ENCODE data around the gene MKI67.

Gene MKI67

DNA sequence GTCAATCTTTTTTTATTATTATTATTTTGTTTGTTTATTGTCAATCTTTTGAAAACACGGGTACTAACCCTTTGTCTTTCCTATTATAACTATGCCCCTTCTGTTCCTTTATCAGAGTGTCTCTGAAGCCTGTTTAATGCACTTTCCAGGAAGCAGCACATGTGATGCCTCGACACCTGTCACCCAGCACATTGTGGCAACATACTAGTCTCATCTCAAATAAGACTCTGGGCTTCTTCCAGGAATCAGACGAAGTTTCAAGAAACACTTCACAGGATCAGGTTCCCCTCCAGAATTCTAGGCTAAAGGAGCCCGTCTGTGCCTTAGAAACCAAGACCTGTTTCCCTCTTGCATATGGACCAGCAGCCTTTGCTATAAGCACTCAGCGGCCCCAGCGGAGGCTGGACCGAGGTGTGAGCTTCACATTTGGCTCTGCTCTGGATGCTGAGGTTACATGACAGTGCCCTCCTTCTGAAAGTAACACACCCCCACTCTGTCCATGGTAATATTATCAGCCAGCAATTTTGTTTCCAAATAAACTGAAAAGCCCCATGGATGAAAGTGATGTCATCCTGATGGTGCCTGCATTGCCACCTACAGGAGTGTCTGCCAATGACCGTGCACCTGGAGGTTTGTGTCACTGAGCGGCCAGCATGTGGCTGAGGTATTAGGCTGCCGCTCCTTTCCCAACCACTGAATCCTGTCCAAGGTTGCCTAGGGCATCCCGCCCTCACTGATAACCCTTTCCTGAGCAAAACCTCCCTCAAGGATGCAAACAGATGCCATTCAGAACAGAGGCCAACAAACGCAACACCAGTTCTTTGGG lies 38.1 kb downstream of the MKI67 start:
- Histone ChIP-seq H3K9ac (ENCODE audit: low read depth, low read length) (no peak overlapping the region), H3K27me3 (ENCODE audit: insufficient read depth, low read length) (no peaks in the 10 kb centered on the region), H3K9me3 (ENCODE audit: insufficient read depth, low read depth, low read length) (no peaks in the 10 kb centered on the region), H3K27ac (ENCODE audit: low read length) (no peak overlapping the region), H3K4me3 (ENCODE audit: low read length) (no peak overlapping the region), H3K4me1 (ENCODE audit: insufficient read depth, low read length) (peaks cover 27% of the 10 kb centered on the region; the same call in 1 of the 2 replicates), H3K36me3 (ENCODE audit: insufficient read depth, low read depth, low read length) (no peaks in the 10 kb centered on the region)

DNA sequence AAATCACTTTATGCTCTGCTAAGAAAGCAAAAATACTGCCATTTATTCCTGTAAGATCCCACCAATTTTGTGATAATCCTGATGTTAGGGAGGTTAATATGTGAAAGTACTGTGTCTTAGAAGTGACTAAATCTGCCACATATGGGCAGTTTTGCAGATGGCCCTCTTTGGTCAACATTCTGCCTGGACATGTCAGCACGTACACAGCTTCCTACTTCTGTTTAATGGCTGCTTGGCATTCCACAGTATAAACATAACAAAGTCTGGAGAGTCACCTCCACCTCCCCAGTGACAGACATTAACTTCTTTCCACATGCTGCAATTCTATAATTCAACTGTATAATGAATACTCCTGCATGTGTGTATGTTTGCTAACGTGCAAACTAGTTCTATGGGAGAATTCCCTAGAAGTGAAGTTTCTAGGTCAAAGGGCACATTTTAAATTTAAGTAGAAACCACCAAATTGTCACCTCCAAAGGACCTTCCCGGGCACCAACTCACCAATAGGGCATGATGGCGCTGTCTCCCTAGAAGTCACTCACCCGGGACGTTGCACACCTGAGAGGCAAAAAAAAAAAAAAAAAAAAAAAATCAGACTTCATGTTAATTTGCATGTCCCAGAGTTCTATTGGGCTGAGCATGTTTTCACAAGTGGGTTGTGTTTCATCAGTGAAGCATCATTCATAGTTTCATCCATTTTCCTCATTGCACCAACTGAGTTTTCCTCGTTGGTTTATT lies 38.9 kb downstream of the MKI67 start:
- Histone ChIP-seq H3K9me3 (ENCODE audit: insufficient read depth, low read depth, low read length) (no peaks in the 10 kb centered on the region), H3K4me3 (ENCODE audit: low read length) (no peak overlapping the region), H3K36me3 (ENCODE audit: insufficient read depth, low read depth, low read length) (no peaks in the 10 kb centered on the region), H3K27me3 (ENCODE audit: insufficient read depth, low read length) (no peaks in the 10 kb centered on the region), H3K4me1 (ENCODE audit: insufficient read depth, low read length) (peaks cover 27% of the 10 kb centered on the region; the same call in 1 of the 2 replicates), H3K9ac (ENCODE audit: low read depth, low read length) (no peak overlapping the region), H3K27ac (ENCODE audit: low read length) (no peak overlapping the region)

DNA sequence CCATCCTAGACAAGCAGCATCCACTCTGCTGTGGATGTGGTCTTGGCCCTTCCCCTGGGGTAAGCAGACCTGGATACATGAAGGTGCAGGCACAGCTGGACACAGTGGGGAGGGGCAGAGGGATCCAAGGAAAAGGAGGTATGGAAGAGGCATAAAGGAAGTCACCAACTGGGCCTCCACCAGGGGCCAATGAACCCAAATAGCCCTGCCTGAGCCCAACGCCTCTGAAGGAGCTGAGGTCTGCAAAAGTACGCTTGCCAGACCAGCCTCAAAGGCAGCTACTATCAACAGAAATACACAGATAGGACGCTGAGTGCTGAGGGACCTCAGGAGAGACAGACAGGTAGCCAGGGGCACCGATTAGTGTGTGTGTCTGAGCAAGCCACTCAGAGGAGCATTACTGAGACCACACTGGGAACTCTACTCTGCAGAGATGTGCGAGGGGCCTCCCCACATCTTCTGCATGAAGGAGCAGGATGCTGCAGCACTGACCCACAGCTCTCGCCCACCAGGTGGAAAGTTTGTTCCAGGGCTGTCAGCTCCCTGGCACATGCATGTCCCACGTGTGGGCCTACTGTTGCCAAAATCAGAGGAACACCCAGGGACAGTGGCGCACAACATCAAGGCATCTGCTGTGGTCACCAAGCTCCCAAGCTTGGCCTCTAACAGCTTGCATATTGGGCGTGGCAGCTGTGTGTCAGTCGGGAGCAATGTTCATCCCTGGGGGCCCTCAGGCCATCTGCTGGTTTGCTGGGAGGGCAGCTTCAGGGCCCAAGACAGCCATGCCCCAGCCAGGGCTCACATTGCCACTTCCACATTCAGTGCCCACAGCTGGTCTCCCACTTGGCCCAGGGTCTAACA lies 40.0 kb downstream of the MKI67 start:
- no peaks in the 10 kb centered on the region for H3K9me3 ChIP-seq (ENCODE audit: insufficient read depth, low read depth, low read length)
- H3K36me3 ChIP-seq (ENCODE audit: insufficient read depth, low read depth, low read length): no peaks in the 10 kb centered on the region

DNA sequence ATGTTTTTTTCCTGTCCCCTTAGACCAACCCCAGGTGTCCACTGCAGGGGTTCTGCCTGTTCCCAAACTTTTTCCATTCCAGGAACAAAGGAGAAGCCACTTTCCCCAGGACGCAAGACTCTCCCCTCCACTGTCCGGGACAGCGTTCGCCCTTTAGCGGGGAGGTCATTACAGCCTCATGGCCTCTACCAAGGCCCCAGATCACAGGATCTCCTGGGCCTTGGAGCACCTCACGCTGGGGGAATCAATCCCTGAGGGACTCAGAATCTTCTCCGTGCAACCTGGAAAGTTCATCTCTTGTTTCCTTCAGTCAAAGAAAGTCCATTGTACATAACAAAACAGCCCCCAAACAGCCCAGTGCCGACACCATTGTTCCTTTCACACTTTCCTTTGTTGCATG lies 41.2 kb downstream of the MKI67 start:
- Histone ChIP-seq H3K9me3 (ENCODE audit: insufficient read depth, low read depth, low read length) (no peaks in the 10 kb centered on the region), H3K36me3 (ENCODE audit: insufficient read depth, low read depth, low read length) (no peaks in the 10 kb centered on the region), H3K27ac (ENCODE audit: low read length) (no peak overlapping the region), H3K9ac (ENCODE audit: low read depth, low read length) (no peak overlapping the region), H3K27me3 (ENCODE audit: insufficient read depth, low read length) (no peaks in the 10 kb centered on the region), H3K4me3 (ENCODE audit: low read length) (no peak overlapping the region), H3K4me1 (ENCODE audit: insufficient read depth, low read length) (peaks cover 27% of the 10 kb centered on the region; the same call in 1 of the 2 replicates)

More for the DNA sequence above, 40.0 kb downstream of the MKI67 start:
- Histone ChIP-seq H3K9ac (ENCODE audit: low read depth, low read length) (no peak overlapping the region), H3K27me3 (ENCODE audit: insufficient read depth, low read length) (no peaks in the 10 kb centered on the region), H3K4me1 (ENCODE audit: insufficient read depth, low read length) (peaks cover 27% of the 10 kb centered on the region; the same call in 1 of the 2 replicates), H3K4me3 (ENCODE audit: low read length) (no peak overlapping the region), H3K27ac (ENCODE audit: low read length) (no peak overlapping the region)

DNA sequence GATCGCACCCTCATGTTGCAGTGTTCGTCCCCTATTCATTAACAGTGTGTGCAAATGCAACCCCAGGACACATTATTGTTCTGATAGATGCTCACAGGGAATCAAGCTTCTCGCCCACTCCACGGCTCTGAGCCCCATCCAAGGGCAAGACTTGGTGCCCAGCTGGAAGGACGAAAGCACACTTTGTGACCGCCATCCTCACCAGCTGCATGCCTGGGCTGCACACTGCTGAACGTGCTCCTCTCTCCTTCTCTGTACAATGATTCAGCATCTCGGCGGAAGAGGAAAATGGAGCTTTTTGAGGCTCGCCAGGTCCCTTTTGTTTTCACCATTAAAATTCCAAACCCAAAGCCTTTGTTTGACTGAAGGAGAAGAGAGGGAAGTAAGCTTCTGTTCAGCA lies 41.9 kb downstream of the MKI67 start:
- H3K4me1 ChIP-seq (ENCODE audit: insufficient read depth, low read length): peaks cover 27% of the 10 kb centered on the region; the same call in 1 of the 2 replicates
- no peaks in the 10 kb centered on the region for H3K36me3 ChIP-seq (ENCODE audit: insufficient read depth, low read depth, low read length)
- H3K27ac ChIP-seq (ENCODE audit: low read length): no peak overlapping the region
- no peak overlapping the region for H3K4me3 ChIP-seq (ENCODE audit: low read length)
- no peaks in the 10 kb centered on the region for H3K9me3 ChIP-seq (ENCODE audit: insufficient read depth, low read depth, low read length)
- no peaks in the 10 kb centered on the region for H3K27me3 ChIP-seq (ENCODE audit: insufficient read depth, low read length)
- H3K9ac ChIP-seq (ENCODE audit: low read depth, low read length): no peak overlapping the region

DNA sequence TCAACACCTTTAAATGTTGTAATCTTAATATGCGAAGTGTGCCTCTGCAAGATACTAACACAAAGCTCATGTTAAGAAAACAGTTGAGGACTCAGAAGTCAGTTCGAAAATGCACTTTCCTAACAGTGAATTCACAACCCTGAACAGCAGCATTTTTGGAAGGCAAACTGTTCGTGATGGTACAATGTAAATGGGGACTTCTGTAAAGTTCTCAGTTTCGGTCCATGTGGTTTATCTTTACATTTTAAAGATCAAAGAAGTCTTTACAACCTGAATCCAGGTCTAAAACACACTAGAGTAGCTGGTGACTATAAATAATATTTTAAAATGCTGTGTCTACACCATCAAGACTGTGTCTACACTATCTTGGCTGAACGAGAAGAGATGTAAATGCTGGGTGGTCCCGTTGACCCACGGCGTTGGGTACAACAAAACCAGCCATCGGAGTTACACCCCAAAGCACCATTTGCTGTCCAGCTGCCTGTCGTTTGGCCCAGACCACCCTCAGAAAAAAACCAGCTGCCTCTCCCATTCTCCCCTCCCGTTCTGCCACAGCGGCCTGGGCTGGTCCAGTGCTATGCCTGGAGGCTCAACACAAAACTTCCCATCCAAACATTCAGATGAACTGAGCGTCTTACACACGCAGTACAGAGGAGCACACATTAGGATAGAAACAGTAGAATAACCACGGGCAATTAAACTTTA lies 42.9 kb downstream of the MKI67 start:
- Histone ChIP-seq H3K27me3 (ENCODE audit: insufficient read depth, low read length) (no peaks in the 10 kb centered on the region), H3K36me3 (ENCODE audit: insufficient read depth, low read depth, low read length) (no peaks in the 10 kb centered on the region), H3K4me3 (ENCODE audit: low read length) (no peak overlapping the region), H3K4me1 (ENCODE audit: insufficient read depth, low read length) (peaks cover 27% of the 10 kb centered on the region; the same call in 1 of the 2 replicates), H3K9ac (ENCODE audit: low read depth, low read length) (no peak overlapping the region), H3K27ac (ENCODE audit: low read length) (no peak overlapping the region), H3K9me3 (ENCODE audit: insufficient read depth, low read depth, low read length) (no peaks in the 10 kb centered on the region)

DNA sequence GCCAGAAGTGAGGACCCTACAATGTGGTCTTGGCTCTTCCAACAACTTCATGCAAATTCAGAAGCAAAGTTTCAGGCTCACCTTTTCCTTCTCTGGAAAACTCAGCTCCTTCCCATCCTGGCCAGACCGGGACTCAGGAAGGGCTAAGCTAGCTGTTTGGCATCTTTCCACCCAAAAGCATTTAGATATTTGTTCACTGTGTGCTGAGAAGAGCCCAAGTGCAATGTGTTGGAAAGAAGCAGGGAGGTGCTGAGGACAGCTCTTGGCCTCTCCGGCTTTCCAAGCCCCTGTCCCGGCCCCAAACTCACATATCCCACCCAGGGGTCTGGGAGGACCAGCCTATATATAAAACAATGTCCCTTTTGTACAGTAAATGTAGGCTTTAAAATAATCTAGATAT lies 44.5 kb downstream of the MKI67 start:
- Histone ChIP-seq H3K4me3 (ENCODE audit: low read length) (no peak overlapping the region), H3K9ac (ENCODE audit: low read depth, low read length) (no peak overlapping the region), H3K27me3 (ENCODE audit: insufficient read depth, low read length) (no peaks in the 10 kb centered on the region), H3K27ac (ENCODE audit: low read length) (no peak overlapping the region), H3K36me3 (ENCODE audit: insufficient read depth, low read depth, low read length) (no peaks in the 10 kb centered on the region), H3K9me3 (ENCODE audit: insufficient read depth, low read depth, low read length) (no peaks in the 10 kb centered on the region), H3K4me1 (ENCODE audit: insufficient read depth, low read length) (peaks cover 20% of the 10 kb centered on the region; the same call in 1 of the 2 replicates)

DNA sequence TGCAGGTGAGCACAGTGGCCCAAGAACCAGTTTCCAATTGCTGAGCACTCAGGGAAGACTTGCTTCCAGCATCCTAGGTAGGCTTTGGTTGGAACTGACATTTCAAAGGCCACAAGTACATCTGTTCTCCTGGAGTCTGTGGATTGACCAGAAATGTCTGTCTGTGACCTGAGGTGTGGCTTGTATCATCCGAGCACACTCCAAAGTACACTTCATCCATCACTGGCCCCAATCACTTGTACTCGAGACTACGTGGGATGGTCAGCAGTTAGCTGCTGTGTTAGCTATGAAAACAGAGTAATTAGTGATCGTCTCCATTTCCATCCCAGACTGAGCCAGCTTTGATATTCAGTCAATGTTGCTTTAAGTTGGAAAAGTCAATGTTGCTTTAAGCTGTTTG lies 45.0 kb downstream of the MKI67 start:
- Histone ChIP-seq H3K9me3 (ENCODE audit: insufficient read depth, low read depth, low read length) (no peaks in the 10 kb centered on the region), H3K36me3 (ENCODE audit: insufficient read depth, low read depth, low read length) (no peaks in the 10 kb centered on the region), H3K27me3 (ENCODE audit: insufficient read depth, low read length) (no peaks in the 10 kb centered on the region), H3K9ac (ENCODE audit: low read depth, low read length) (no peak overlapping the region), H3K4me1 (ENCODE audit: insufficient read depth, low read length) (peaks cover 15% of the 10 kb centered on the region; the same call in 1 of the 2 replicates), H3K27ac (ENCODE audit: low read length) (no peak overlapping the region), H3K4me3 (ENCODE audit: low read length) (no peak overlapping the region)

DNA sequence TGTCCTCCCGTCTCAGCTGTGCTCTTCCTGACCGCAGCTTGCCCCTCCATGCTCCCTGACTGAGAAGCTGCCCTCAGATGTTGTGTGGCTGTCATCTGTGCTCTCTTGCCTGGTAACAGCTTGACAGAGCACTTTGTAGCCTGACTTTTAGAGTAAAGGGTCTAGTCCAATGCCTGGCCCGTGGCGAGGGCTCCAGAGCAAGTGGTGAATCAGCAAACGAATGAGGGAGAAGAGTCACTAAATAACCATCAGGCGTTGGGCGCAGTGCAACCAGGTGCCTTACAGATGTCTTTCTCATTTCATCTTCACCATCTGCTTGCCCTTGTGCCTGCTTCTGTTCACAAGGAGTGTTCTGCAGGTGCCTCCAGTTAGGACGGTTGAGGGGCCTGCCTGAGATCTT lies 45.6 kb downstream of the MKI67 start:
- Histone ChIP-seq H3K36me3 (ENCODE audit: insufficient read depth, low read depth, low read length) (no peaks in the 10 kb centered on the region), H3K9me3 (ENCODE audit: insufficient read depth, low read depth, low read length) (no peaks in the 10 kb centered on the region), H3K27me3 (ENCODE audit: insufficient read depth, low read length) (no peaks in the 10 kb centered on the region)

DNA sequence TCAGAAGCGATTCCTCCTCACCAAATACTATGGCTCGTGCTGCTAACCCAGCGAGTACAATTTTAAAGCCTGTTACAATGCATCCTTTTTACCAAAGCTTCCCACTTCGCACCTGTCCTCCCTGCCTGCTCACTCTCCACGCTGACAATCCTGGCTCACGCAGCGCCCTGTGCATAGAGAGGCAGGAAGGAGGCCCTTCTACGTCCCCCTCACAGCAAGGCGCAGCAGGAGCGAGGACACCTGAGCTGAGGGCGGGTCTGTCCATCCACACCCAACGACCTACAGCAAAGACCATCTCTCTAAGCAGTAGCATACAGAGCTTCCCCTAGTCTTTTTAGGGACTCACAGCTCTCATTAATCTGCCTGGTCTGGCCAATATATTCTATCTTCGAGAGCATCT lies 46.0 kb downstream of the MKI67 start:
- H3K27ac ChIP-seq (ENCODE audit: low read length): no peak overlapping the region
- H3K9ac ChIP-seq (ENCODE audit: low read depth, low read length): no peak overlapping the region
- H3K36me3 ChIP-seq (ENCODE audit: insufficient read depth, low read depth, low read length): no peaks in the 10 kb centered on the region

More for the DNA sequence above, 45.6 kb downstream of the MKI67 start:
- H3K4me3 ChIP-seq (ENCODE audit: low read length): no peak overlapping the region
- H3K9ac ChIP-seq (ENCODE audit: low read depth, low read length): no peak overlapping the region
- no peak overlapping the region for H3K27ac ChIP-seq (ENCODE audit: low read length)
- peaks cover 9% of the 10 kb centered on the region; the same call in 1 of the 2 replicates for H3K4me1 ChIP-seq (ENCODE audit: insufficient read depth, low read length)

More for the DNA sequence above, 46.0 kb downstream of the MKI67 start:
- peaks cover 6% of the 10 kb centered on the region; the same call in 1 of the 2 replicates for H3K4me1 ChIP-seq (ENCODE audit: insufficient read depth, low read length)
- H3K27me3 ChIP-seq (ENCODE audit: insufficient read depth, low read length): no peaks in the 10 kb centered on the region
- no peak overlapping the region for H3K4me3 ChIP-seq (ENCODE audit: low read length)
- no peaks in the 10 kb centered on the region for H3K9me3 ChIP-seq (ENCODE audit: insufficient read depth, low read depth, low read length)
